ENCODE data around the gene NBAS.
"Not testable (repeated sequence)": the region's sequence is repeated elsewhere in the genome, so short reads cannot be mapped to it uniquely, and the experiment has no call there.

Gene NBAS

GRCh38 chr2:15250946-15251345 is 310.2 kb downstream of the NBAS start:
- DNase-seq, result not testable (repeated sequence)

GRCh38 chr2:15246870-15247269 is 314.3 kb downstream of the NBAS start:
- no peak for DNase-seq

GRCh38 chr2:15243762-15244161 is 317.4 kb downstream of the NBAS start:
- DNase-seq, result peak; percentile 26

- DNase-seq, result no peak
Measured at GRCh38 chr2:15242936-15243461, 318.1 kb downstream of the NBAS start.

- no peak for DNase-seq
Measured at GRCh38 chr2:15241929-15242328, 319.2 kb downstream of the NBAS start.

GRCh38 chr2:15241201-15241600 is 319.9 kb downstream of the NBAS start:
- DNase-seq, result peak; percentile 22

- DNase-seq, result no peak
Measured at GRCh38 chr2:15238028-15238427, 323.1 kb downstream of the NBAS start.

- no peak for DNase-seq
Measured at GRCh38 chr2:15230599-15231192, 330.4 kb downstream of the NBAS start.

GRCh38 chr2:15226661-15227060 is 334.5 kb downstream of the NBAS start:
- no peak for DNase-seq

- no peak for DNase-seq
Measured at GRCh38 chr2:15225131-15225530, 336.0 kb downstream of the NBAS start.

- DNase-seq, result no peak
Measured at GRCh38 chr2:15224641-15225040, 336.5 kb downstream of the NBAS start.

GRCh38 chr2:15223887-15224286 is 337.2 kb downstream of the NBAS start:
- peak; percentile 16 for DNase-seq

- no peak for DNase-seq
Measured at GRCh38 chr2:15222856-15223255, 338.3 kb downstream of the NBAS start.

GRCh38 chr2:15220603-15221002 is 340.5 kb downstream of the NBAS start:
- DNase-seq, result no peak

GRCh38 chr2:15218423-15219086 is 342.6 kb downstream of the NBAS start:
- DNase-seq, result no peak

GRCh38 chr2:15212249-15212648 is 348.9 kb downstream of the NBAS start:
- DNase-seq, result no peak

GRCh38 chr2:15210542-15210941 is 350.6 kb downstream of the NBAS start:
- DNase-seq, result not testable (repeated sequence)

- no peak for DNase-seq
Measured at GRCh38 chr2:15206419-15206818, 354.7 kb downstream of the NBAS start.

GRCh38 chr2:15205562-15205961 is 355.6 kb downstream of the NBAS start:
- DNase-seq, result no peak

GRCh38 chr2:15201009-15201408 is 360.1 kb downstream of the NBAS start:
- no peak for DNase-seq

- DNase-seq, result no peak
Measured at GRCh38 chr2:15200581-15200980, 360.6 kb downstream of the NBAS start.

GRCh38 chr2:15198051-15198450 is 363.1 kb downstream of the NBAS start:
- no peak for DNase-seq

GRCh38 chr2:15195813-15196212 is 365.3 kb downstream of the NBAS start:
- DNase-seq, result no peak

GRCh38 chr2:15191789-15192188 is 369.3 kb downstream of the NBAS start:
- no peak for DNase-seq

GRCh38 chr2:15189216-15189615 is 371.9 kb downstream of the NBAS start:
- DNase-seq, result no peak
